Skin of body (tissue), 2 donors: ENCODE results near the gene NAA80. TPM values are rescaled to one million over a fixed set of nuclear protein-coding genes. Genes with fewer than 3 reads are reported as not detected.
"Not testable (repeated sequence)": the region's sequence is repeated elsewhere in the genome, so short reads cannot be mapped to it uniquely, and the experiment has no call there.

Experiments
- DNase-seq: peaks from one replicate; lab custom pipeline; 2025; lab: John Stamatoyannopoulos, UW
- total RNA-seq: library from RNA; depleted of rRNA; stranded (reverse); fragments of >200 nt; gene quantifications from one replicate; pipeline ENCODE4 v1.2.3, GENCODE V29; 2014

The NAA80 gene
- total RNA-seq, 1 donor from 2014 or later, result 2.2 TPM

GRCh38 chr3:50314342-50314741, 15.1 kb upstream of the NAA80 start:
- no peak for DNase-seq

DNA sequence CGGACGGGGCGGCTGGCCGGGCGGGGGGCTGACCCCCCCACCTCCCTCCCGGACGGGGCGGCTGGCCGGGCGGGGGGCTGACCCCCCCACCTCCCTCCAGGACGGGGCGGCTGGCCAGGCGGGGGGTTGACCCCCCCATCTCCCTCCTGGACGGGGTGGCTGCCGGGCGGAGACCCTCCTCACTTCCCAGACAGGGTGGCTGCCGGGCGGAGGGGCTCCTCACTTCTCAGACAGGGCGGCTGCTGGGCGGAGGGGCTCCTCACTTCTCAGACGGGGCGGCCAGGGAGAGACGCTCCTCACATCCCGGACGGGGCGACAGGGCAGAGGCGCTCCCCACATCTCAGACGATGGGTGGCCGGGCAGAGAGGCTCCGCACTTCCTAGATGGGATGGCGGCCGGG, 12.8 kb upstream of the NAA80 start:
- DNase-seq, result not testable (repeated sequence)

- DNase-seq, result no peak
Measured at GRCh38 chr3:50304601-50305000, 5.4 kb upstream of the NAA80 start.

- no peak for DNase-seq
Measured at GRCh38 chr3:50303013-50303815, 4.0 kb upstream of the NAA80 start, which contains the start of gene HYAL1. HYAL1 (minus strand) TSS chr3:50303574; CDS start chr3:50302956, 618 bp downstream.

GRCh38 chr3:50302095-50303012, 3.1 kb upstream of the NAA80 start:
- no peak for DNase-seq

GRCh38 chr3:50300681-50301254, 1.6 kb upstream of the NAA80 start:
- no peak for DNase-seq

GRCh38 chr3:50299929-50300680, 900 bp upstream of the NAA80 start:
- peak; percentile 73 for DNase-seq

DNA sequence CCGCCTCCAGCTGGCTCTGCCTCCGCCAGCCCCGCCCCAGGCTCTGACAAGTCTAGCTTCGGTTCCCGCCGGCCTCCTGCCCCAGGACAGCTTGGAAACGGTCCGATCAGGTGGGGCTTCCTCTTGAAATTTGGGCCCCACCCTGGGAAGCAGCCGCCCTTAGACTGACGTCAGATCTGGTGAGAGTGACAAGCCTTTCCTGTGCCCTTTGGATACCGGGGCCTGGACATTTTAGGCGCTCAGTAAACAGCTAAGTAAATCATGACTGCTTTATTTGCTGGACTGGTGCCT, 378 bp upstream of the NAA80 start:
- no peak for DNase-seq

- DNase-seq, result no peak
Measured at GRCh38 chr3:50297896-50298725, 1.1 kb downstream of the NAA80 start.

- no peak for DNase-seq
Measured at GRCh38 chr3:50297384-50297775, 1.8 kb downstream of the NAA80 start.

- no peak for DNase-seq
Measured at GRCh38 chr3:50296721-50297383, 2.4 kb downstream of the NAA80 start.

DNA sequence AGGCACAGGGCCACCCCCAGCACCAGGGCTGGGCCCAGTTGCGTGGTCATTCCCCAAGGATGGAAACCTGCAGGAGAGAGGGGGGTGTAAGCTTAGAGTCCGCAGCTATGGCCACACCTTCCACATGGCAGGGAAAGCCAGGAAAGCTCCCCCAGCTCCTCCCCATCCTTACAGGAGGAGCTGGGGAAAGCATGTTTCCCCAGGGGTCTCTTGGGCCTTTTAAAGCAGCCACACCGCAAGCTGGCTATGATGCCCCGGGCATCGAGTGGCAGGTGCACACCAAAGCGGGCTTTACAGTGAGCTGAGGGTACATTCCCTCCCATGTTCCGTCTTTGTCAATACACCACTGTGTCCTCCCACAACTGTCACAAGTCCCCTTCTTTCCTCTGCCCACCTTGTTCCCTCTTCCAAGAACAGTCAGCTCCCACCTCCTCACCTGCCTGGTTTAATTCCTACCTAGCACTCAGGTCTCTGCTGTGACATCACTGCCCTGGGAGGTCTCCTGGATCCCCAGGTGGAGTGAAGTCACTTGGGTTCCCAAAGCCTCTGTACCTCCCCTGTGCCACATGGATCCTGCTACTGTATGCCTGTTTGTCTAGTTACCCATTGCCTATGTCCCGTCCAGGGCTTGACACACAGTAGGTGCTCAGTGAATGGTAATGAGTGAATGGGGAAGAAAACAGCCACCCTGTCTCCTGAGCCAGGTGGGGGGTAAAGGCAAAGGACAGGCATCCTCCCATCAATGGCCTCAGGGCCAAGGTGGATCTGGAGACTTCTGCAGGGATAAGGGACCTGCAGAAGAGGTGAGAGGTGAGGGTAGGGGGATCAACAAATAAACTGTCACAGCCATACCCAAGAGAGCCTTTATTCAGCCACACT, 3.4 kb downstream of the NAA80 start:
- no peak for DNase-seq

DNA sequence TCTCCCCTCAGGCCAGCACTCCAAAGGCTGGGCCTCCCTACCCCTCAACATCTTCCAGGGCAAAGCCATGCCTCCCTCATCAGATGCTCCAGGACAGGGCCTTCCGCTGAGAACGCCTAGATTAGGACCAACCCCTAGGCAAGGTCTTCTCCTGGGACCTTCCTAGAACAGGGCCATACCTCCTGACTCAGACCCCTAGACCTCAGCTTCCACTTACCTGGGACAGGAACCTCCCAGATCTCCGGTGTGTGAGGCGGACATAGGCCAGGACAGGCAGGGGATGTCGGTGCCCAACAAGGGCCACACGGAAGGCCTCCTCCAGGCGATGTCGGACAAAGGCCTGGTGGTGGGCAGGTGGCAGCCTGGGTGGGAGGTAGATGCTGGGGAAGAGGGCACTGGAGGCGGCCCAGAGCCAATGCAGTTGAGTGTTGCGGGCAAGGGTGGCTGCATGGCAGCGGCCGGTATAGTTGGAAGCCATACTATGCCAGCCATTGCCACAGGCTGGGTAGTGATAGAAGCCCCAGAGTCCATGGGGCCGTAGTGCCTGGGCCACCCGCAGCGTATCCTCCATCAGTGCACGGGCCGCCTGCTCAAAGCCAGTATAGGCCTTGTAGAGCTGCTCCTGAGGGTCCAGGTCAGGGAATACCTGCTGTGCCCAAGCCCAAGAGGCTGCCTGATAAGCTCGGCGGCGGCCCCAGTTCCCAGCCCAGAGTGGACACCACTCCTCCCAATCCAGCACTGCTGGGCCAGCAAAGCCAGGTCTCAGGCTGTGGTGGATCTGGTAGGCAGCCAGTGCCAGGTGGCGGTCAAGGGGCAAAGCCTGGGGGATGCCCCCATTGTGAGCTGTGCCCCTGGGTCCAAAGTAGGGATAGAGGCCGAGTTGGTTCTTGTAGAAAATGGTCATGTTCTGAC, 4.5 kb downstream of the NAA80 start:
- no peak for DNase-seq

- no peak for DNase-seq
Measured at GRCh38 chr3:50294089-50294488, 5.1 kb downstream of the NAA80 start.

GRCh38 chr3:50293079-50293801, 6.0 kb downstream of the NAA80 start:
- no peak for DNase-seq

GRCh38 chr3:50292159-50293078, 6.8 kb downstream of the NAA80 start, which contains the start of gene IFRD2:
IFRD2 (minus strand) TSS chr3:50292429; CDS start chr3:50292274, 155 bp downstream.
- DNase-seq, result peak; percentile 99
